ENCODE measurements around the gene TMEM260.
"Not testable (repeated sequence)": the region's sequence is repeated elsewhere in the genome, so short reads cannot be mapped to it uniquely, and the experiment has no call there.

Gene TMEM260

DNA sequence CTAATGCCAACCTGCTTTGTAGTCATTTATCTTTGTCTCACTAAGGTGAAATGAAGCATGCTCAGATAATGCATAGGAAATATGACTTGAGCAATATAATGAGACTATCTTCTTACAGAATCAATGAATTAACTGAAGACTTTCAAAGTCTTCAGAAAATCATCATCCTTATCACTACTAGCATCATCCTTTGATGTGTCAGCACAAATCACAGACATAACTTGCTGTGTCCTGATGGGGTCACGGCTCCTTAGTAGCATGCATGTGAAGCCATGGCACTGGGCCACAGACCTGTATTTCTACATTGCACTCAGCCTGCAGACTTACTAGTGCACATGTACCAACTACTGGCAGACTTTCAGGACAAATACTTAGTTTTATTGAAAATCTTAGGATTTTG, 18.9 kb downstream of the TMEM260 start:
- DNase-seq, result no peak

DNA sequence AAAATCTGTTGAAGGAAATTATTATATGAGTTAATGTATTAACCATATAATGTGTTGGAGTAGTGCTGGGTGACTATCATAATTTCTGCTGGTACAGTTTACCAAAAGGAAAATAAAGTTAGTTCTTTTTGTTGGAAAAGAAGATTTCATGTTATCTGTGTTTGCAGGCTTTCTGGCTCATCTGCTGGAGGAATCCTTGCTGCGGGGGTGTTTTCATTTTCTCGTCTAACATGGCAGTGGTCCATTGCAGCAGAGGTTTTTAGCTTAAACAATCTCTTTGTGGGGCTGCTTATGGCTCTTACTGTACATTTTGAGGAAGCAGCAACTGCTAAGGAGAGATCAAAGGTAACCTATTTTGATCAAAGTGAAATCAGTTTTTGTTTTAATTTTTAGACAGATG, 24.1 kb downstream of the TMEM260 start:
- DNase-seq, result no peak

GRCh38 chr14:56608689-56609088, 29.1 kb downstream of the TMEM260 start:
- DNase-seq, result no peak

DNA sequence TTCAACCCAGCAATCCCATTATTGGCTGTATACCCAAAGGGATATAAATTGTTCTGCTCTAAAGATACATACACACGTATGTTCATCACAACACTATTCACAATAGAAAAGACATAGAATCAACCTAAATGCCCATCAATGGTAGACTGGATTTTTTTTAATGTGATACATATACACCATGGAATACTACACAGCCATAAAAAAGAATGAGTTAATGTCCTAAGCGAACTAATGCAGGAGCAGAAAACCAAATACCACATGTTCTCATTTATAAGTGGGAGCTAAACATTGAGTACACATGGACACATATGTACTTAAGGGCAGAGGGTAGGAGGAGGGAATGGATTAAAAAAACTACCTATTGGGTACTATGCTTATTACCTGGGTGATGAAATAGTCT, 32.1 kb downstream of the TMEM260 start:
- DNase-seq, result not testable (repeated sequence)

DNA sequence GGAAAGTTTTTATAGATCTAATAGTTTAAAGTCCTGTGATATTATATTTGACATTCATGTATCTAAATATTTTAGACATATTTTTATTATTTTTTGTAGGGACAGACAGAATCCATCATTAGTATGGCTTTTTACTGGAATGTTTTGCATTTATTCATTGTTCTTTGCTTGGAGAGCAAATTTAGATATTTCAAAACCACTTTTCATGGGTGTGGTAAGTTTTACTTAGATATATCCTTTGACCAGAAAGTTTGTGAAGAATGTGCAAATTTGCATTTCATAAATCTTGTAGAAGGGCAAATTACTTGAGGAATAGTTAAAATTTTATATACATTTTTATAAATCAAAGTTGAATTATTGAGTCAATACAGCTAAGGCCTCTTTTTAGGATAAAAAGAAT, 37.5 kb downstream of the TMEM260 start:
- DNase-seq, result no peak

DNA sequence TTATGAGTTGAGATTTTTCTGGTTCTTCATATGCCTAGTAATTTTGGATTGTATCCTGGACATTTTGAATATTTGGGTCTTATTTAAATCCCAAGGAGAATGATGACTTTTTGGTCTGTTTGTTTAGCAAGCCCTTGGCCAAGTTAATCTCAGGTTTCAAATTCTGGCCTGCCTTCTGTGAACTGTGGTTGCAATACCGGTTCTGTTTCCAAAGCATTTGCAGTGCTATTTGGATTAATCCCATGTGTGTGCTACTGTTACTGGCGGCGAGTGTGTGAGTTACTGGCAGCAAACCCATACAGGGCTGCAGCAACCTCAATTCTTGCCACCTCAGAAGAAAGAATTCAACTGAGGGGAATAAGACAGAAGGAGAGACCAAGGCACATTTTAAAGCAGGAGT, 51.1 kb downstream of the TMEM260 start:
- DNase-seq, result no peak

- peak in 2 of 56 donors; percentile 2 for DNase-seq
These were observed 52.6 kb downstream of the TMEM260 start for GRCh38 chr14:56632195-56632594.

DNA sequence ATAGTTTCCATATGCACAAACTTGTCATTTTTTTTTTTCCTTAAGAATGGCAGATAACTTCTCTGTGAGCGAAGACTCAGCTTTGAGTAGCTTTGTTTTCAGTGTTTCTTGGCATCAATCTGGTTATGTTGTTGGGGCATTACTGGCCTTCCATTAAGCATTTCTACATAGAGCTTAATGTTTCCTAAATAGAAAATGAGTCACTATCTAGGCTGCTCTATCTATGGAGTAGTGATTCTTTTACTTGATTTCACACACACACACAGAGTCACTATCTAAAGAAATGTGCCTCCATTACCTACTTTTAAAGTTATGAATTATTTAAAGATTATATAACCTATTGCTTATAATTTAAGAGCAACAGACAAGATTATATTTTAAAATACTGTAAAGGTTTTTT, 53.9 kb downstream of the TMEM260 start:
- DNase-seq, result no peak

DNA sequence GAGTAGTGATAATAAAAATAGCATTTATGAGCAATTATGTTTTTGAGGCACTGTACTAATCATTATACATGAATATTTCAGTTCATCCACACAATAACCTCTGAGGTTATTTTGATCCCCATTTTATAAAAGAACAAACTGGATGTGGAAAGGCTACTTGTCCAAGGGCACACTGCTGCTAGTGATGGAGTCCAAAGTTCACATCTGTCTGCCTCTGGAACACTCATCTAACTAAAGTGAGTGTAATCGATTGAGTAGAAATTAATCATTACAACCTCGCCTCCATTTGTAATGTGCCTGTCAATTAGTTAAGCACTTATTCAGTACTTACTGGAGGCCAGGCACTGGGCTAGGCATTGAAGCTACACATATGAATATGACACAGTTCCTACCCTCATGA, 55.4 kb downstream of the TMEM260 start:
- no peak for DNase-seq

DNA sequence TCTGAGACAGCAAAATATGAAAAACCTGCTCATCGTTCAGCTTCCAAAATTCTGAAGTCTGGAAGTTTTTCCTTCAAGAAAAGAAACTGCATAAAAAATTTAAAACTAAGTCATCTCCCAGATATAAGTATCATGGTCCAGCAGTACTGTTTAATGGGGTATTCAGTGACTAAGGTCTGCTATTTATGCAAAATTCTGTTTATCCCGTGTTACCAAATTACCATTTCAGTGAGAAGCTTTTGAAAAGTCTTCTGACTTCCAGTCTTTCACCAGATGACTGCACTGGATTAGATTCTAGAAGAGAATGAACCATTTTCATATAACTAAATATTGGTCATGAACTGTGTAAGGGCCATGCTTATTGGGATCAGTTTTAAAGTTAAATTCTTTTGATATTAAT, 67.9 kb downstream of the TMEM260 start:
- no peak for DNase-seq

GRCh38 chr14:56648508-56649301, 69.1 kb downstream of the TMEM260 start:
- no peak for DNase-seq

GRCh38 chr14:56649382-56649781, 69.8 kb downstream of the TMEM260 start:
- no peak for DNase-seq

DNA sequence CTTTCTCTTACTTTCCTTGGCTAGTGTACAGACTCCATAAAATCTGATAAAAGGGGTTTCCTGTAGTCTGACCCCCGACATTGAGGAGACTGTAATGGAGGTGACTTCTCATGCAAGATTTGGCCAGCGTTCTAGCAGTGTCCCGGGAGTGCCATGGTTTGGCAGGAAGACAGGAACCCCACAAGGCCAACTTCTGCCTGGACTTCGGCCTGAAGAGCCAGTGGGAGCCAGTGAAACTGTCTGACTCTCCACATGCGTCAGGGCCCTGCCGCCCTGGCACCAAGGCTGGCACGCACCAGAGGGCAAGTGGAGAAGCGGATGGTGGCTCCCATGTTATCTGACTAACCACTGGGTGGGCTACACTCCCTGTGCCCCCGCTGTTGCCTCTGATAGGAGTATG, 70.5 kb downstream of the TMEM260 start:
- DNase-seq, result peak in 25 of 56 donors; percentile 2 to 55 (median 8)

DNA sequence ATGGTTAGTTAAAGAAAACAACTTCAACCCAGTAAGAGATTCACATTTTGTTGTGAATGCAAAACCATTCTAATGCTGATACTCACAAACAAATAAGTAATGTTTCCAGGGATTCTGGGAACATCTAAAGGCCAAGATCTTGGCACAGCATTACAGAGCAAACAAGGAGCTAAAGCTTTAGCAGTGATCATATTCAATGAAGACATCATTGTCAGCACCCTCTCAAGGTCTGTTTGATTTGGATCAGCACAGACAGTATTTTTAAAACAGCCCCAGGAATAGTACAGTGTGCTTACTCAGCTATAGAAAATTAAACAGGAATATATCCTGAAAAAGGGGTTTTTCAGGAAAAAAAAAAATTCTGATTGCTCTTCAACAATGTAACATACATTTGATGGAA, 71.4 kb downstream of the TMEM260 start:
- no peak for DNase-seq

GRCh38 chr14:56657604-56658003, 78.0 kb downstream of the TMEM260 start:
- DNase-seq, result no peak

DNA sequence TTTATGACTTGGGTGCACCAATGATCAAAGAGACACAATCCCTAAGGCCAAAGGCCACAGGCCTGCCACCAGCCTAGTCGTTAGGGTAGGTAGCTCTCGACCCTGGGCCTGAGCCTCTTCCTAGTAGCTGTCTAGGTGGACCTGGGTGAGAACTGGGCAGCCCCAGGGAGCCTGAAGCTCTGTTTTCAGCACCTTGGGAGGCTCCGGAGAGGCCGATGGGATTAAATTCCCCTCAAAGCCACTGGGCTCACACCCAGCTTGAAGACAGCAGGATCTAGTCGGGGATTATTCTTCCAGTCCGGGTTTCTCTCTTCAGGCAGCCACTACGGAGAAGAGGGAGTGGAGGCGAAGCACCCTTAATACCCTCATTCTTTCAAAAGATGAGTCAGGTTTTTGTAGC, 79.8 kb downstream of the TMEM260 start:
- DNase-seq, result peak in 1 of 56 donors; percentile 5

DNA sequence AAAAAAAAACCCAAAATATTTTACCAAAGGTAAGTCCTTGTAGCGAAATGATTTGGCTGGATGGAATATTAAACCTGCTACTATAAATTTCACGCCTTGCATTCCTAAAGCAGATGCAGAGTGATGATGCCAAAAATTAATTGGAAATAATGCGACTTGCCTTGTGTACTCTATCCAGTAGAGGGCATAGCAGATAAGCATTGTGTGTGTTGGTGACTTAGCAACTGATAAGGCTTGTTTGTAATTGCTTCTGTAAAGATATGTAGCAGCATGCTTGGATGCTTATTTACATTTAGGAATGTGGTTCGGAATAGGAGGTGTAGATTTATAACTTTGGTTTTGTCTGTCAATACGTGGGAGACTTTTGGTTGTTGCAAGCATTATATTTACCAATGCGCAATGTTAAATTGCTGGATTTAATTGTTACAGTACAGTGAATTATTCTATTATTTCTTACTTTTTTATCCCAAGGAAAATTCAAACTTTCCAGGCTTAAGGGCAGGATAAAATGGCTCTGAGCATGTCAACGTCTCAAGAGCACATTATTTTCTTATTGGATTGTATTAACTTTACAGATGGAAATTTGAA, 80.5 kb downstream of the TMEM260 start:
- DNase-seq, result peak in 2 of 56 donors; percentile 1 to 8

GRCh38 chr14:56660677-56661389, 81.2 kb downstream of the TMEM260 start:
- DNase-seq, result no peak

GRCh38 chr14:56661478-56661877, 81.9 kb downstream of the TMEM260 start:
- DNase-seq, result no peak

DNA sequence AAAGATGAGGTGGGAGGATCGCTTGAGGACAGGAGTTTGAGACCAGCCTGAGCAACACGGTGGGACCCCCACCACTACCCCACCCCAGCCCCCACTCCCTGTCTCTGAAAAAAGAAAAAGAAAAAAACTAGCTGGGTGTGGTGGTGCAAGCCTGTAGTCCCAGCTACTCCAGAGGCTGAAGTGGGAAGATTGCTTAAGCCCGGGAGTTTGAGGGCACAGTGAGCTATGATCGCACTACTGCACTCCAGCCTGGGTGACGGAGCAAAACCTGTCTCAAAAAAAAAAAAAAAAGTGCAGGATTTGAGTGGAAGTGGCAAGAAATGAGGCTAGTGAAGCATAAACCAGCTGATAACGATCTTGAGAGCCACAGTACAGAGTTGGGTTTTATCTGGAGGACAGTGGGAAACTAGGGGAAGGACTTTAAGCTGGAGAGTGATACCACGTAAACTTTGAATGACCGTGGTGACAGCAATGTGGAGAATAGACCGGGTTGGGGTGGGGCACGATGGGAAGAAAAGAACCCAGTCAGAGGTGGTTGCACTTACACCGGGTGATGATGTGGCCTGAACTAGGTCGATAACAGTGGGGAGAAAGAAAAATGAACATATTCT, 85.3 kb downstream of the TMEM260 start:
- no peak for DNase-seq

- DNase-seq, result no peak
These were observed 86.7 kb downstream of the TMEM260 start for GRCh38 chr14:56666294-56666693.

DNA sequence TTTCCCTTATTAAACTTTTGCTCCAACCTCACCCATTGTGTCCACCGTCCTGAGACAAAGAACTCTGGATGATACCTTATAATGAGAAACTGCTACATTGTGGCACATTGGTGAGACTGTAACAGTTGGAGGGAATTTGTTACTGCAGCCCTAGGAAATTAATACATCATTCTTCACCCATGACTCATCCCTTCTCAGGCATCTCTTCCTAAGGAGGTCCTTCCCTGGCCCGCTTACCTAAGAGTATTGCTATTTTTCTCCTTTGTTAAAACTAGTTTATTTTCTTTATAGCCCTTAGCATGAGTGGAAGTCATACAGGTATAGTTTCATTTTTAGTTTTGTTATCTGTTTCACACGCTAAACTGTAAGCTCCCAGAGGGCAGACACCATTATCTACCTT, 87.1 kb downstream of the TMEM260 start:
- DNase-seq, result no peak

Data from amygdala (tissue), 56 donors.